ENCODE data around the gene DMD. TPM values are rescaled to one million over a fixed set of nuclear protein-coding genes. Genes with fewer than 3 reads are reported as not detected.

The DMD gene
- total RNA-seq, 1 experiment from 2014 or later = 47.2 TPM

GRCh38 chrX:32745323-32745722 is 466.0 kb downstream of the DMD start:
- Mint-ChIP-seq H3K4me3 (ENCODE audit: unreplicated experiment) (no peak overlapping the region), H3K4me1 (ENCODE audit: low read depth, unreplicated experiment) (no peaks in the 10 kb centered on the region), H3K9me3 (ENCODE audit: unreplicated experiment) (no peaks in the 10 kb centered on the region), H3K27me3 (ENCODE audit: insufficient read depth, unreplicated experiment) (no peaks in the 10 kb centered on the region), H3K27ac (ENCODE audit: unreplicated experiment) (no peak overlapping the region), H3K36me3 (ENCODE audit: insufficient read depth, unreplicated experiment) (no peaks in the 10 kb centered on the region)
- BruUV-seq (replicated peaks) = no TSS peak
- Histone ChIP-seq H3K27me3 (replicated peaks; ENCODE audit: control insufficient read depth, insufficient read depth, low read length) (no peaks in the 10 kb centered on the region), H3K4me1 (no peaks in the 10 kb centered on the region), H3K4me3 (ENCODE audit: low read depth, low read length) (no peak overlapping the region), H3K9me3 (no peaks in the 10 kb centered on the region), H3K36me3 (ENCODE audit: control insufficient read depth, insufficient read depth, low read length) (no peaks in the 10 kb centered on the region)
- CTCF ChIA-PET = no interaction called here
- intact Hi-C loops (cut with micrococcal nuclease; ENCODE audit: unreplicated experiment) = no loop called here
- TF ChIP-seq, protein P1, sequence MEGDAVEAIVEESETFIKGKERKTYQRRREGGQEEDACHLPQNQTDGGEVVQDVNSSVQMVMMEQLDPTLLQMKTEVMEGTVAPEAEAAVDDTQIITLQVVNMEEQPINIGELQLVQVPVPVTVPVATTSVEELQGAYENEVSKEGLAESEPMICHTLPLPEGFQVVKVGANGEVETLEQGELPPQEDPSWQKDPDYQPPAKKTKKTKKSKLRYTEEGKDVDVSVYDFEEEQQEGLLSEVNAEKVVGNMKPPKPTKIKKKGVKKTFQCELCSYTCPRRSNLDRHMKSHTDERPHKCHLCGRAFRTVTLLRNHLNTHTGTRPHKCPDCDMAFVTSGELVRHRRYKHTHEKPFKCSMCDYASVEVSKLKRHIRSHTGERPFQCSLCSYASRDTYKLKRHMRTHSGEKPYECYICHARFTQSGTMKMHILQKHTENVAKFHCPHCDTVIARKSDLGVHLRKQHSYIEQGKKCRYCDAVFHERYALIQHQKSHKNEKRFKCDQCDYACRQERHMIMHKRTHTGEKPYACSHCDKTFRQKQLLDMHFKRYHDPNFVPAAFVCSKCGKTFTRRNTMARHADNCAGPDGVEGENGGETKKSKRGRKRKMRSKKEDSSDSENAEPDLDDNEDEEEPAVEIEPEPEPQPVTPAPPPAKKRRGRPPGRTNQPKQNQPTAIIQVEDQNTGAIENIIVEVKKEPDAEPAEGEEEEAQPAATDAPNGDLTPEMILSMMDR (IDR thresholded peaks at IDR 0.05; ENCODE audit: insufficient read depth in 1 of 2, low read depth in 1 of 2, low read length in 1 of 2, severe bottlenecking in 1 of 2, unreplicated experiment in 1 of 2) = no peak
- no peak for DNase-seq
- POLR2A ChIA-PET = no interaction called here

GRCh38 chrX:32744921-32745320 is 466.4 kb downstream of the DMD start:
- DNase-seq = no peak
- Mint-ChIP-seq H3K4me1 (ENCODE audit: low read depth, unreplicated experiment) (no peaks in the 10 kb centered on the region), H3K4me3 (ENCODE audit: unreplicated experiment) (no peak overlapping the region), H3K36me3 (ENCODE audit: insufficient read depth, unreplicated experiment) (no peaks in the 10 kb centered on the region), H3K27me3 (ENCODE audit: insufficient read depth, unreplicated experiment) (no peaks in the 10 kb centered on the region), H3K27ac (ENCODE audit: unreplicated experiment) (no peak overlapping the region), H3K9me3 (ENCODE audit: unreplicated experiment) (no peaks in the 10 kb centered on the region)
- no peak overlapping the region for H3K4me3 ChIP-seq (ENCODE audit: low read depth, low read length)
- no peaks in the 10 kb centered on the region for H3K4me1 ChIP-seq
- no peaks in the 10 kb centered on the region for H3K9me3 ChIP-seq
- no TSS peak for BruUV-seq (replicated peaks)
- intact Hi-C loops (cut with micrococcal nuclease; ENCODE audit: unreplicated experiment) = no loop called here
- ChIA-PET CTCF (no interaction called here), POLR2A (no interaction called here)
- no peaks in the 10 kb centered on the region for H3K27me3 ChIP-seq (replicated peaks; ENCODE audit: control insufficient read depth, insufficient read depth, low read length)
- no peaks in the 10 kb centered on the region for H3K36me3 ChIP-seq (ENCODE audit: control insufficient read depth, insufficient read depth, low read length)
- TF ChIP-seq, protein P1 (IDR thresholded peaks at IDR 0.05; ENCODE audit: insufficient read depth in 1 of 2, low read depth in 1 of 2, low read length in 1 of 2, severe bottlenecking in 1 of 2, unreplicated experiment in 1 of 2) = no peak

GRCh38 chrX:32741910-32742309 is 469.4 kb downstream of the DMD start:
- Mint-ChIP-seq H3K9me3 (ENCODE audit: unreplicated experiment) (no peaks in the 10 kb centered on the region), H3K27ac (ENCODE audit: unreplicated experiment) (no peak overlapping the region), H3K4me3 (ENCODE audit: unreplicated experiment) (no peak overlapping the region), H3K27me3 (ENCODE audit: insufficient read depth, unreplicated experiment) (no peaks in the 10 kb centered on the region), H3K36me3 (ENCODE audit: insufficient read depth, unreplicated experiment) (no peaks in the 10 kb centered on the region), H3K4me1 (ENCODE audit: low read depth, unreplicated experiment) (no peaks in the 10 kb centered on the region)
- no TSS peak for BruUV-seq (replicated peaks)
- CTCF ChIA-PET = no interaction called here
- no peak for DNase-seq
- Histone ChIP-seq H3K36me3 (ENCODE audit: control insufficient read depth, insufficient read depth, low read length) (no peaks in the 10 kb centered on the region), H3K4me1 (no peaks in the 10 kb centered on the region), H3K4me3 (ENCODE audit: low read depth, low read length) (no peak overlapping the region), H3K9me3 (no peaks in the 10 kb centered on the region), H3K27me3 (replicated peaks; ENCODE audit: control insufficient read depth, insufficient read depth, low read length) (no peaks in the 10 kb centered on the region)
- POLR2A ChIA-PET = no interaction called here
- intact Hi-C loops (cut with micrococcal nuclease; ENCODE audit: unreplicated experiment) = no loop called here
- TF ChIP-seq, protein P1 (IDR thresholded peaks at IDR 0.05; ENCODE audit: insufficient read depth in 1 of 2, low read depth in 1 of 2, low read length in 1 of 2, severe bottlenecking in 1 of 2, unreplicated experiment in 1 of 2) = no peak

Data from Caco-2 (cell line).